AG04450 (cell line): ENCODE results near the gene WDR64. TPM values are rescaled to one million over a fixed set of nuclear protein-coding genes. Genes with fewer than 3 reads are reported as not detected.

Source experiments
- CTCF ChIA-PET: fragments of 300-600, 350-600 bp; formaldehyde crosslinking; extraction: SDS; loops from one replicate; lab custom pipeline; 2022; ENCODE audit warnings: antibody characterized with exemption, inconsistent platforms; lab: Charles Lee
- POLR2A ChIA-PET: fragments of 350-600 bp; formaldehyde crosslinking; extraction: SDS; loops from one replicate; lab custom pipeline; 2021; ENCODE audit warnings: antibody characterized with exemption, inconsistent platforms; lab: Yijun Ruan, JAX
- DNase-seq: peaks from one replicate; pipeline ENCODE4 v3.0.0-alpha.2; 2011; ENCODE audit warnings: low read depth, low spot score
- H3K27ac ChIP-seq: one replicate; pipeline ENCODE4 v1.5.1; 2012; ENCODE audit warnings: low read depth, low read length, control low read depth
- H3K27me3 ChIP-seq: one replicate; pipeline ENCODE4 v1.6.0; 2012; ENCODE audit warnings: low read length; ENCODE audit not compliant: control insufficient read depth, insufficient read depth
- H3K4me3 ChIP-seq: 2 replicates; pipeline ENCODE4 v1.5.1; 2011; ENCODE audit warnings: mild to moderate bottlenecking, low read depth, low read length, control low read depth
- H3K9me3 ChIP-seq: 2 replicates; pipeline ENCODE4 v1.5.1; 2012; ENCODE audit warnings: low read length; ENCODE audit not compliant: control insufficient read depth, insufficient read depth
- CTCF ChIP-seq: IDR thresholded peaks from 2 replicates; pipeline ENCODE4 v1.5.1; 2011; ENCODE audit warnings: low read depth, low read length, control low read depth, inconsistent platforms
- polyA plus RNA-seq: library from polyadenylated mRNA; depleted of rRNA; stranded (reverse); fragments of >200 nt; gene quantifications from 2 replicates; pipeline ENCODE4 v1.2.3, GENCODE V29; 2011

WDR64 gene
- polyA plus RNA-seq, 1 experiment = not detected

DNA sequence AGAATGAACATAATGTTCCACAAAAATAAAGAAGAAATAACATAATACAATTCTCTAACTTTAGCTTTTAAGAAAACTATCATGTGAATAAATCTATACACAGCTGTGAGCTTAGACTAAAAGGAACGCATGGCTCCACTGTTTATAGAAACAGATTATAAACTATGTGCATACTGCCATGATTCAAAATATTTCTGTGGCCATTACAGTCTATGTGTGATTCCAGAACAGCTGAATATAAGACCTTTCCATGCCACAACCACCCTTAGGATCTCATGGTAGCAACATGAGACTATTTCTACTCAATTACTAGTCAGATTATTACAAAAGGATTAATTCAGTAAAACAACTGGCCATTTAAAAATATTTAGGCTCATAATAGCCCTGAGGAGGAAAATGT, 15.8 kb upstream of the WDR64 start:
- H3K27ac ChIP-seq = no peak overlapping the region

DNA sequence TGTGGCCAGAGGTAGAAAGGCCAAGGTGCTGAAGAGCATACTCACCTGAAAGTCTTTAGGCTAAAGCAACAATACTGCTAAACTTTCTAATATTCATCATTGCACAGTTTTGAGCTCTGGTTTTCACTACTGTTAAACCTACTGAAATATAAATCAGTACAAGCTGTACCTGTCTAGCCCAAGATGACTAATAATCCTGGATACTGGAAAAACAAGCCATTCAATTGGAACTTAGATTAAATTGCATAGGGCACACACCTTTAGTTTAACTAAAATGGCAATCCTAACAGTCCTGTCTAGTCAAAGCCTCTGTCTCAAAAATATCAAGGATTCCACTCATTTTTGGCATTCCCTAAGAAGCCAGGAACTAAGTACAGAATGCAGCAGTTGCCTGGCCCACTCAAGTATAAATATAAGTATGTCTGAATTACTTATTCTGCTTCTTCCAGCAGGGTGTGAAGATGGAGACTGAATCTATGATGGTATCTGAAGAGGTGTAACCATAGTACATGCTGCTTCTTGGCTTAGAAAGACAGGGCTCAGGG, 15.0 kb upstream of the WDR64 start:
- H3K4me3 ChIP-seq = peak overlapping the region; percentile 95
- POLR2A ChIA-PET = no interaction called here
- no peaks in the 10 kb centered on the region for H3K27me3 ChIP-seq
- TF ChIP-seq CTCF = no peak
- no peak overlapping the region for H3K27ac ChIP-seq
- DNase-seq = no peak
- CTCF ChIA-PET = interaction anchor here (0.7 to 1.3 kb wide), 3 partner anchors 10 to 210 kb away, joined by 3 to 7 read pairs (median 3); no protein-coding TSS in a partner anchor
- H3K9me3 ChIP-seq = no peaks in the 10 kb centered on the region

More for the DNA sequence above, 15.8 kb upstream of the WDR64 start:
- no peak for DNase-seq
- CTCF ChIA-PET = interaction anchor here (1.0 to 5.0 kb wide), 2 partner anchors 9 to 25 kb away, joined by 5 to 45 read pairs; no protein-coding TSS in a partner anchor
- no peak for TF ChIP-seq CTCF
- Histone ChIP-seq H3K4me3 (no peak overlapping the region), H3K27me3 (no peaks in the 10 kb centered on the region), H3K9me3 (no peaks in the 10 kb centered on the region)
- POLR2A ChIA-PET = interaction anchor here (0.9 kb wide), 1 partner anchor 21 kb away, joined by 3 read pairs; no protein-coding TSS in a partner anchor

- POLR2A ChIA-PET = no interaction called here
- Histone ChIP-seq H3K27ac (no peak overlapping the region), H3K9me3 (no peaks in the 10 kb centered on the region), H3K27me3 (no peaks in the 10 kb centered on the region), H3K4me3 (peak overlapping the region; percentile 95)
- CTCF ChIA-PET = interaction anchor here (0.7 to 1.3 kb wide), 3 partner anchors 10 to 210 kb away, joined by 3 to 7 read pairs (median 3); no protein-coding TSS in a partner anchor
- DNase-seq = no peak
- TF ChIP-seq CTCF = no peak
Observed at GRCh38 chr1:241637604-241638003, 14.5 kb upstream of the WDR64 start.

DNA sequence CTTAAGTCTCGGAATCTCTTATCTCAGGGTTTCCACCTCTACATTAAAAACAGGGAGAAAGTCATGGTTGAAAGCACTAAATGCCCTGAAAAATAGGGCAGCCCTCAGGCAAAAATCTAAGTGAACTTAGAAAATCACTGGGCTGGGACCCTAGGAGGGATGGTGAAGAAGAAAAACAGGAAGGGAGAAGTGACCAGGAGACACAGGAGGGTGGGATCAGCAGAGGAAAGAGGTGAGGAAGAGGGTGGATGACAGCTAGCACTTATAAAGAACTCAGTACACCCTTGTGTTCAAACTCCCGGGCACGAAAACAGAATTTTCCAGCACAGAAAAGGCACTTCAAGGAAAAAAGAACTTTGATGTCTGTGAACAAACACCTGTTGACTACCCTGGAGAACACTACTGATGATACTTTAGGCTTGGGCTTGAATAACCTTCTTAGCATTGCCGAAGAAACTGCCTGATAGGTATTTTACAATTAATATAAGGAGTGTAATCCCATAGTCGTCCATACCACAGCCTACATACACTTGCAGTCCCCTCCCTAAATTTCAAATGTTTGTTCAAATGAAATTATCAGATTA, 13.9 kb upstream of the WDR64 start:
- H3K4me3 ChIP-seq = peak overlapping the region; percentile 95
- CTCF ChIA-PET = interaction anchor here (0.7 to 1.3 kb wide), 4 partner anchors 11 to 209 kb away, joined by 3 to 7 read pairs (median 4); no protein-coding TSS in a partner anchor

More for the DNA sequence above, 13.9 kb upstream of the WDR64 start:
- Histone ChIP-seq H3K9me3 (no peaks in the 10 kb centered on the region; the same call in 1 of the 2 replicates), H3K27me3 (no peaks in the 10 kb centered on the region), H3K27ac (no peak overlapping the region)
- POLR2A ChIA-PET = no interaction called here
- TF ChIP-seq CTCF = no peak
- no peak for DNase-seq
